ENCODE results near the gene CD52. TPM values are rescaled to one million over a fixed set of nuclear protein-coding genes. Genes with fewer than 3 reads are reported as not detected.
A peak's percentile ranks its signal among the peaks of the same experiment; 100 is the strongest.

The CD52 gene
- total and polyA plus RNA-seq, 2 experiments from 2014 or later, result 7.3 TPM; not detected in 1

- H3K36me3 ChIP-seq (ENCODE audit: insufficient read depth), result no peaks in the 10 kb centered on the region
- no peaks in the 10 kb centered on the region for H3K9me2 ChIP-seq (ENCODE audit: insufficient read depth)
- peaks cover 11% of the 10 kb centered on the region for H3K4me1 ChIP-seq (ENCODE audit: insufficient read depth)
- peaks cover 42% of the 10 kb centered on the region for H3K27me3 ChIP-seq (ENCODE audit: insufficient read depth)
- H3K4me3 ChIP-seq, result no peak overlapping the region
- Mint-ChIP-seq H3K9me3 (no peaks in the 10 kb centered on the region), H3K27ac (no peak overlapping the region), H3K4me3 (no peak overlapping the region), H3K4me1 (peaks cover 34% of the 10 kb centered on the region), H3K27me3 (ENCODE audit: insufficient read depth, low read depth, poor library complexity) (peaks cover 41% of the 10 kb centered on the region), H3K36me3 (ENCODE audit: low read depth) (no peaks in the 10 kb centered on the region)
- DNase-seq (ENCODE audit: low spot score), result no peak
- H3F3A ChIP-seq (replicated peaks; ENCODE audit: low read depth), result peaks cover 16% of the 10 kb centered on the region; the same call in 1 of the 2 replicates
- no peaks in the 10 kb centered on the region for H3K79me2 ChIP-seq (replicated peaks; ENCODE audit: insufficient read depth)
- H3K4me2 ChIP-seq, result no peak overlapping the region
- TF ChIP-seq STAT1 (IDR thresholded peaks at IDR 0.05; ENCODE audit: unreplicated experiment), result no peak
- H4K20me1 ChIP-seq (replicated peaks; ENCODE audit: insufficient read depth), result no peaks in the 10 kb centered on the region
- no peak overlapping the region for H2AFZ ChIP-seq
- H3K27ac ChIP-seq (ENCODE audit: low read depth), result no peak overlapping the region
- no peak for ATAC-seq
These were observed 44.6 kb downstream of the CD52 start for GRCh38 chr1:26362331-26362730.

DNA sequence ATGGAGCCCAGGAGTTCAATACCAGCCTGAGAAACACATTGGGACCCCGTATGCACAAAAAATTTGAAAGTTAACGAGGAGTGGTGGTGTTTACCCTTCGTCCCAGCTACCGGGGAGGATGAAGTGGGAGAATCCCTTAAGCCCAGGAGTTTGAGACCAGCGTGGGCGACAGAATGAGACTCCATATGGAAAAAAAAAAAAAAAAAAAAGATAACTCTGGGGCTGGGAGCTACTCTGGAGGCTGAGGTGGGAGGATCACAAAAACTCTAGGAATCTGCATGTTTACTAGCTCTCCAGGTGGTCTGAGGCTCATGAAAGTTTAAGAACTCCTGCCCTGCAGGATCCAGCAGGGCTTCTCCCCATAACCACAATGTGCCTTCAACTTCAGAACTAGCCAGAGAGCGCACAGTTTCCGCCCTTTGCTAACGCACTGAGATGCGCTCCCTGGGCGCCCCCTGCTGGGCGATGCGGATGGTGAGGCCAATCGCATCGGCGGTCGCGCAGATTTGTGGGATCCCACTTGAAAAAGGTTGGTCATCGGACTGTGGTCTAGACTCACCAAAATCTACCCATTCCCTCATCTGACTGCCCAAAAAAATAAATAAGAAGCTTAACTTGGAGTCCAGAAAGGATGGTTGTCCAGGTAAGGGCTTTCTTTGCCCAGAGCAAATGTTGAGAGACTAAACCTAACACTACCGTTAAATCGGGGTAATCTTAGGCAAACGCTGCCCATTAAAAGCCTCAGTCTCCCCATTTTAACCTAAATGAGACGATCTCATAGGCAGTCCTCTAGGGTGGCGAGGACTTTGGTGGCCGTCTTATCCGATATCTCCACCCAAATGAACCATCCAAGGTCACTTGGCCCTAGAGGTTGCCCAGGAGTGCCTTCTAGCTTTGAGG is 46.0 kb downstream of the CD52 start:
- peaks cover 30% of the 10 kb centered on the region for H3K4me1 Mint-ChIP-seq
- peak; percentile 53 for ATAC-seq
- no peak overlapping the region for H3K4me3 ChIP-seq
- H3F3A ChIP-seq (replicated peaks; ENCODE audit: low read depth), result peaks cover 16% of the 10 kb centered on the region; the same call in 1 of the 2 replicates
- H3K4me1 ChIP-seq (ENCODE audit: insufficient read depth), result peaks cover 10% of the 10 kb centered on the region
- peak overlapping the region; percentile 69; the same call in 1 of the 2 replicates for H2AFZ ChIP-seq
- DNase-seq (ENCODE audit: low spot score), result peak; percentile 94
- H3K9me2 ChIP-seq (ENCODE audit: insufficient read depth), result no peaks in the 10 kb centered on the region
- TF ChIP-seq, protein P1, sequence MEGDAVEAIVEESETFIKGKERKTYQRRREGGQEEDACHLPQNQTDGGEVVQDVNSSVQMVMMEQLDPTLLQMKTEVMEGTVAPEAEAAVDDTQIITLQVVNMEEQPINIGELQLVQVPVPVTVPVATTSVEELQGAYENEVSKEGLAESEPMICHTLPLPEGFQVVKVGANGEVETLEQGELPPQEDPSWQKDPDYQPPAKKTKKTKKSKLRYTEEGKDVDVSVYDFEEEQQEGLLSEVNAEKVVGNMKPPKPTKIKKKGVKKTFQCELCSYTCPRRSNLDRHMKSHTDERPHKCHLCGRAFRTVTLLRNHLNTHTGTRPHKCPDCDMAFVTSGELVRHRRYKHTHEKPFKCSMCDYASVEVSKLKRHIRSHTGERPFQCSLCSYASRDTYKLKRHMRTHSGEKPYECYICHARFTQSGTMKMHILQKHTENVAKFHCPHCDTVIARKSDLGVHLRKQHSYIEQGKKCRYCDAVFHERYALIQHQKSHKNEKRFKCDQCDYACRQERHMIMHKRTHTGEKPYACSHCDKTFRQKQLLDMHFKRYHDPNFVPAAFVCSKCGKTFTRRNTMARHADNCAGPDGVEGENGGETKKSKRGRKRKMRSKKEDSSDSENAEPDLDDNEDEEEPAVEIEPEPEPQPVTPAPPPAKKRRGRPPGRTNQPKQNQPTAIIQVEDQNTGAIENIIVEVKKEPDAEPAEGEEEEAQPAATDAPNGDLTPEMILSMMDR (conservative IDR thresholded peaks at IDR 0.05; ENCODE audit: low read depth in 2 of 2), result peak; percentile 96 to 98
- TF ChIP-seq ZNF114 (CRISPR knock-in tag; IDR thresholded peaks at IDR 0.05), result no peak
- H3K4me2 ChIP-seq, result no peak overlapping the region
- H3K4me3 Mint-ChIP-seq, result no peak overlapping the region; the same call in 2 of the 3 replicates
- H3K36me3 ChIP-seq (ENCODE audit: insufficient read depth), result no peaks in the 10 kb centered on the region
- H3K27ac Mint-ChIP-seq, result no peak overlapping the region
- H3K9me3 Mint-ChIP-seq, result no peaks in the 10 kb centered on the region
- H3K27ac ChIP-seq (ENCODE audit: low read depth), result no peak overlapping the region
- H3K27me3 ChIP-seq (ENCODE audit: insufficient read depth), result peaks cover 41% of the 10 kb centered on the region
- peaks cover 30% of the 10 kb centered on the region for H3K27me3 Mint-ChIP-seq (ENCODE audit: insufficient read depth, low read depth, poor library complexity)
- no peaks in the 10 kb centered on the region for H3K79me2 ChIP-seq (replicated peaks; ENCODE audit: insufficient read depth)
- H3K36me3 Mint-ChIP-seq (ENCODE audit: low read depth), result no peaks in the 10 kb centered on the region
- no peaks in the 10 kb centered on the region for H4K20me1 ChIP-seq (replicated peaks; ENCODE audit: insufficient read depth)

- ATAC-seq, result no peak
- H3K36me3 Mint-ChIP-seq (ENCODE audit: low read depth), result no peaks in the 10 kb centered on the region
- H3K9me3 Mint-ChIP-seq, result no peaks in the 10 kb centered on the region
- H3K36me3 ChIP-seq (ENCODE audit: insufficient read depth), result no peaks in the 10 kb centered on the region
- H3F3A ChIP-seq (replicated peaks; ENCODE audit: low read depth), result peaks cover 16% of the 10 kb centered on the region; the same call in 1 of the 2 replicates
- no peak overlapping the region for H3K4me3 ChIP-seq
- H3K4me1 Mint-ChIP-seq, result peaks cover 20% of the 10 kb centered on the region
- no peaks in the 10 kb centered on the region for H3K9me2 ChIP-seq (ENCODE audit: insufficient read depth)
- no peak for DNase-seq (ENCODE audit: low spot score)
- H3K27me3 Mint-ChIP-seq (ENCODE audit: insufficient read depth, low read depth, poor library complexity), result peaks cover 31% of the 10 kb centered on the region
- no peak overlapping the region for H3K27ac ChIP-seq (ENCODE audit: low read depth)
- H3K4me1 ChIP-seq (ENCODE audit: insufficient read depth), result peaks cover 7% of the 10 kb centered on the region
- H3K27me3 ChIP-seq (ENCODE audit: insufficient read depth), result peaks cover 32% of the 10 kb centered on the region
- H3K4me3 Mint-ChIP-seq, result no peak overlapping the region
- no peak overlapping the region for H3K27ac Mint-ChIP-seq
- no peak overlapping the region for H3K4me2 ChIP-seq
- no peak overlapping the region for H2AFZ ChIP-seq
- no peaks in the 10 kb centered on the region for H3K79me2 ChIP-seq (replicated peaks; ENCODE audit: insufficient read depth)
- no peaks in the 10 kb centered on the region for H4K20me1 ChIP-seq (replicated peaks; ENCODE audit: insufficient read depth)
- TF ChIP-seq ZNF331 (CRISPR knock-in tag; IDR thresholded peaks at IDR 0.05; ENCODE audit: low read depth) (no peak), CREB1 (CRISPR knock-in tag; IDR thresholded peaks at IDR 0.05; ENCODE audit: low read depth) (no peak), NANOG (IDR thresholded peaks at IDR 0.05; ENCODE audit: borderline replicate concordance) (no peak), STAT1 (IDR thresholded peaks at IDR 0.05; ENCODE audit: unreplicated experiment) (no peak), POLR2AphosphoS5 (IDR thresholded peaks at IDR 0.05; ENCODE audit: low read depth) (no peak), JUNB (IDR thresholded peaks at IDR 0.05; ENCODE audit: unreplicated experiment) (no peak), EZH2phosphoT487 (IDR thresholded peaks at IDR 0.05; ENCODE audit: unreplicated experiment) (no peak), EZH2 (IDR thresholded peaks at IDR 0.05; ENCODE audit: low read depth, unreplicated experiment) (no peak)
- TF ChIP-seq, protein P1 (conservative IDR thresholded peaks at IDR 0.05; ENCODE audit: low read depth in 2 of 2), result no peak
These were observed 47.2 kb downstream of the CD52 start for GRCh38 chr1:26364956-26365355.
